NB4 (cell line): ENCODE data around the gene P3H3.

ENCODE experiments used
- MYC ChIP-seq: IDR thresholded peaks from 2 replicates; pipeline ENCODE4 v1.6.1; 2011; ENCODE audit warnings: low read depth, low read length
- POLR2A ChIP-seq: IDR thresholded peaks from 2 replicates; pipeline ENCODE4 v1.6.1; 2011; ENCODE audit warnings: mild to moderate bottlenecking; ENCODE audit not compliant: insufficient read length; ENCODE audit errors: extremely low read depth
- TF ChIP-seq, protein P1 (sequence below): IDR thresholded peaks from one replicate; pipeline ENCODE4 v1.5.1; 2012; ENCODE audit warnings: low read depth, low read length

DNA sequence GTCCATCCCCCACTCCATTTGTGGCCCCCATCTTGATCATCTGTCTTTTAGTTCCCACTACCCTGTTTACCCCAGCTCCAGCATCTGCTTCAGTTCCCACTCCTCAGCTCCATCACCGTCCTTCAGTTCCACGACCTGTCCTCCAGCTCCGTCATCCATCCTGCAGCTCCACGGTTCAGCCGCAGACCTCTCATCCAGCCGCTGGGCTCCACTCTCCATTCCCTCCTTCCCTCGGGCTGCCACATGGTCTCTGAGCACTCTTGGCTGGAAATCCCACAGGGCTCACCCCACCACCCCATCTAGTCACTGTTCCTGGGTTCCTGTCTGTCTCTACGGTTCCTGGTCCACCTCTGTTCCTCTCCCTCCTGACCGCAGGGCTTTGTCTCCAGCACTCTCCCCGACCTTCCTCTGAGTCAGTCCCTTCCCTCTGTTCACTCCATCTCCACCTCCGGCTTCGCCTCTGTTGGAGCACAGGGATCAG is 3.3 kb upstream of the P3H3 start:
- TF ChIP-seq, protein P1, sequence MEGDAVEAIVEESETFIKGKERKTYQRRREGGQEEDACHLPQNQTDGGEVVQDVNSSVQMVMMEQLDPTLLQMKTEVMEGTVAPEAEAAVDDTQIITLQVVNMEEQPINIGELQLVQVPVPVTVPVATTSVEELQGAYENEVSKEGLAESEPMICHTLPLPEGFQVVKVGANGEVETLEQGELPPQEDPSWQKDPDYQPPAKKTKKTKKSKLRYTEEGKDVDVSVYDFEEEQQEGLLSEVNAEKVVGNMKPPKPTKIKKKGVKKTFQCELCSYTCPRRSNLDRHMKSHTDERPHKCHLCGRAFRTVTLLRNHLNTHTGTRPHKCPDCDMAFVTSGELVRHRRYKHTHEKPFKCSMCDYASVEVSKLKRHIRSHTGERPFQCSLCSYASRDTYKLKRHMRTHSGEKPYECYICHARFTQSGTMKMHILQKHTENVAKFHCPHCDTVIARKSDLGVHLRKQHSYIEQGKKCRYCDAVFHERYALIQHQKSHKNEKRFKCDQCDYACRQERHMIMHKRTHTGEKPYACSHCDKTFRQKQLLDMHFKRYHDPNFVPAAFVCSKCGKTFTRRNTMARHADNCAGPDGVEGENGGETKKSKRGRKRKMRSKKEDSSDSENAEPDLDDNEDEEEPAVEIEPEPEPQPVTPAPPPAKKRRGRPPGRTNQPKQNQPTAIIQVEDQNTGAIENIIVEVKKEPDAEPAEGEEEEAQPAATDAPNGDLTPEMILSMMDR = no peak
- TF ChIP-seq POLR2A = no peak
- no peak for TF ChIP-seq MYC
